A172 (cell line): Measurements from ENCODE around the gene NDRG3. TPM values are rescaled to one million over a fixed set of nuclear protein-coding genes. Genes with fewer than 3 reads are reported as not detected.

Experiments used
- DNase-seq: peaks from one replicate; pipeline ENCODE4 v3.0.0-alpha.2; 2015; ENCODE audit warnings: low spot score
- total RNA-seq: library from RNA; depleted of rRNA; stranded (reverse); fragments of >200 nt; shearing (Covaris generic); gene quantifications from 2 replicates; pipeline ENCODE4 v1.2.3, GENCODE V29; 2014; rRNA removed

NDRG3 gene
- total RNA-seq, 1 experiment from 2014 or later = 54.6 TPM

- DNase-seq = no peak
These were observed 138.1 kb downstream of the NDRG3 start for GRCh38 chr20:36607586-36608387.

GRCh38 chr20:36606158-36607066 lies 139.5 kb downstream of the NDRG3 start:
- DNase-seq = peak; percentile 47

GRCh38 chr20:36605399-36606157 lies 140.3 kb downstream of the NDRG3 start, which contains the start of gene RAB5IF:
Gene RAB5IF (plus strand): TSS chr20:36605779. CDS start chr20:36605952, 173 bp downstream.
- DNase-seq = peak; percentile 98

- DNase-seq = peak; percentile 55
These were observed 140.9 kb downstream of the NDRG3 start for GRCh38 chr20:36604952-36605398.

Other genes with a start within 250 kb of the NDRG3 start
- 9.4 and 9.8 TPM in 2 replicates for gene MYL9, start 204.6 kb downstream of the NDRG3 start, total RNA-seq
- gene TGIF2, start 172.5 kb downstream of the NDRG3 start, total RNA-seq = 23.7 and 32.6 TPM in 2 replicates
- gene RAB5IF, start 140.3 kb downstream of the NDRG3 start, total RNA-seq = 338 and 339 TPM in 2 replicates
- 0.17 TPM in 1 of 2 replicates, not detected in the other for gene SLA2, start 99.9 kb downstream of the NDRG3 start, total RNA-seq
- gene DSN1, start 27.7 kb upstream of the NDRG3 start, total RNA-seq = 59.7 and 66.7 TPM in 2 replicates
- not detected in 2 replicates for gene TLDC2, start 130.0 kb upstream of the NDRG3 start, total RNA-seq
- gene SAMHD1, start 205.6 kb upstream of the NDRG3 start, total RNA-seq = 24.3 and 29.5 TPM in 2 replicates